HG03135 (cell line): Measurements from ENCODE around the gene ZNF486.
A peak's percentile ranks its signal among the peaks of the same experiment; 100 is the strongest.
"Not testable (repeated sequence)": the region's sequence is repeated elsewhere in the genome, so short reads cannot be mapped to it uniquely, and the experiment has no call there.

Experiments
- ATAC-seq: cut with Tn5 transposase; IDR thresholded peaks from one replicate; pipeline ENCODE4 v1.9.1; 2021; ENCODE audit warnings: mild to moderate bottlenecking, moderate library complexity; ENCODE audit not compliant: unreplicated experiment

Gene ZNF486

GRCh38 chr19:20221605-20222004 is 54.6 kb downstream of the ZNF486 start:
- ATAC-seq: not testable (repeated sequence)

GRCh38 chr19:20233105-20233504 is 66.1 kb downstream of the ZNF486 start:
- ATAC-seq: no peak

- ATAC-seq: no peak
Measured at GRCh38 chr19:20235156-20235555, 68.1 kb downstream of the ZNF486 start.

- ATAC-seq: peak; percentile 92
Measured at GRCh38 chr19:20237773-20238623, 71.0 kb downstream of the ZNF486 start.

- ATAC-seq: no peak
Measured at GRCh38 chr19:20243629-20244028, 76.6 kb downstream of the ZNF486 start.

GRCh38 chr19:20244356-20244755 is 77.3 kb downstream of the ZNF486 start:
- no peak for ATAC-seq

- no peak for ATAC-seq
Measured at GRCh38 chr19:20245309-20245708, 78.3 kb downstream of the ZNF486 start.

- ATAC-seq: no peak
Measured at GRCh38 chr19:20247016-20247683, 80.1 kb downstream of the ZNF486 start.

GRCh38 chr19:20248258-20248657 is 81.2 kb downstream of the ZNF486 start:
- not testable (repeated sequence) for ATAC-seq
